Pancreas (tissue), 10 donors: ENCODE results near the gene SLC25A22. TPM values are rescaled to one million over a fixed set of nuclear protein-coding genes. Genes with fewer than 3 reads are reported as not detected.
A peak's percentile ranks its signal among the peaks of the same experiment; 100 is the strongest.

ENCODE experiments used
- ATAC-seq, 4 donors: fragments of 200-7000 bp; cut with Tn5 transposase; one replicate each; pipeline versions ENCODE4 v1.8.0 to v1.9.1; 2020; ENCODE audit warnings: mild to moderate bottlenecking in 4 of 4, moderate library complexity in 4 of 4
- DNase-seq, 6 donors: peaks; one replicate each; pipeline ENCODE4 v3.0.0-alpha.2; 2020
- FAIRE-seq: peaks from 2 replicates; lab custom pipeline; 2012; peaks lifted over from hg19 to GRCh38; lab: Jason Lieb, UNC
- H3K27ac ChIP-seq, 4 donors: fragments of 200-600 bp; sonication (generic); 1 replicate in 3 of 4; 2 replicates in 1 of 4; pipeline versions ENCODE4 v1.5.0 to v1.8.0; 2020
- H3K27me3 ChIP-seq, 4 donors: fragments of 200-600 bp; one replicate each; pipeline ENCODE4 v1.8.0; 2021
- H3K36me3 ChIP-seq, 3 donors: fragments of 200-600 bp; sonication (generic) in 1 of 3; one replicate each; pipeline versions ENCODE4 v1.5.0 to v1.8.0; 2020 to 2021
- H3K4me1 ChIP-seq, 3 donors: fragments of 200-600 bp; one replicate each; pipeline ENCODE4 v1.8.0; 2021
- H3K4me3 ChIP-seq, 4 donors: fragments of 200-600 bp; sonication (generic) in 2 of 4; one replicate each; pipeline versions ENCODE4 v1.5.0 to v1.8.0; 2020 to 2021
- H3K9me3 ChIP-seq, 4 donors: fragments of 200-600 bp; one replicate each; pipeline ENCODE4 v1.8.0; 2021
- WGBS, 2 donors: extraction: QIAGEN DNeasy Blood & Tissue Kit; methylation state at CpG; one replicate each; pipeline ENCODE4 v1.1.7; 2013; 5-methylcytosine and 5-hydroxymethylcytosine counted together
- intact Hi-C, 3 donors: fragments of 100-400 bp; cut with DNase I; formaldehyde crosslinking; loops; one replicate each; pipeline versions ENCODE4 v1.11.1 to v1.14.2; 2022
- polyA plus RNA-seq, 2 donors: library from polyadenylated mRNA; stranded (reverse); fragments of 200-250 nt; gene quantifications; one replicate each; pipeline ENCODE4 v1.2.3, GENCODE V29; 2013
- total RNA-seq, 6 donors: library from RNA; stranded (reverse); fragmentation: NEBNext Ultra II Directional in 4 of 6; extraction: Animal tissue kit (Norgen Biotek cat#: 25700) in 4 of 6; gene quantifications; one replicate each; pipeline versions ENCODE4 v1.2.1 to v1.2.4, GENCODE V29; 2021 to 2023
- TF ChIP-seq, protein P1 (sequence below), 4 donors: fragments of 200-600 bp; sonication (generic) in 3 of 4; IDR thresholded peaks; one replicate each; pipeline versions ENCODE4 v1.5.0 to v1.8.0; 2021; ENCODE audit warnings: antibody characterized with exemption in 4 of 4
- donor health status: healthy with polysubstance abuse.
- donor health status: DM: no; HTN: no; CAD: no; lungs with moderate emphysema.
- donor health status: DM: no; HTN: no; CAD: no.
- donor health status: control.
- donor health status: control.
- donor health status: Bipolar disorder and iron deficiency.
- donor health status: DM: yes; HTN: yes; CAD: no.
- donor health status: DM: no; HTN: no; CAD: no.
- donor health status: DM: no; HTN: no; CAD: no.
- donor health status: DM: yes; HTN: yes; CAD: no.

SLC25A22 gene
- total and polyA plus RNA-seq, 8 donors: 32.2 to 84.0 (median 42.9) TPM

DNA sequence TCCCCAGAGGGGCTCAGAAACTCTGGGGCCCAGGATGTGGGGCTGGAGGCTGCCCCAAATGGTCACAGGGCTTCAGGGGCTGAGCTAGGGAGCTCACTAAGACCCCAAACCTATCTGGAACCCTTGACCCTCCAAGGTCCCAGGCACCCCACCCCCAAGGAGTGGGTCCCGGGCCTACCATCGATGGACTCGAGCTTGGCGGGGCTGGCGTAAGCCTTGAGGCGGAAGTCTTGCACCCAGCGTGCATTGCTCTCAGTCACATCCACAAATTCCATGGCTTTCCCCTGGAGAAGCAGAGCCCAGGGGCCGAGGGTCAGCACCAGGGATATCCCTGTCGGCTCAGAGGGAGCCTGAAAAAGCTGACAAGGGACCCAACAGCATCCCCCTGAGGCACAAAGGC, 24.3 kb downstream of the SLC25A22 start:
- 93 to 96% methylated on average over 9 of the region's 9 CpGs for WGBS, 2 donors
- H3K4me3 ChIP-seq: no peak overlapping the region

DNA sequence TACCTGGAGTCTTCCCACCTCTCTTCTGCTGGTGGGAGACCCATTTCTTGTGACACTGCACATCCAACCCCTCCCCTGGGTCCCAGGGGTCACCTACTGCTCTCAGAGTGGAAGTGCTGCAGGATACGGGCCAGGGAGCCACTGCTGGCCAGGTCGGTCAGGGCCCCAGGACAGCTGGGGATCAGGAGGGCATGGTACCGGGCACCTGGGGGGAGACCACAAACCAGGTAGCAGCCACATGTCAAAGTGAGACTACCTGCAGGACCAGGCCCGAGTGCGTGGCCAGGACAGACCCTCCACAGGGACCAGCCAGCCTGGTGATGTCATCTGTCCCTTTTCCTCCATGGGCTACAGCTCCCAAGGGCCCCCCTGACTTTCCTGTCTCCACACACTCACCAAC, 24.7 kb downstream of the SLC25A22 start:
- Histone ChIP-seq H3K27ac (no peak overlapping the region), H3K4me1 (peaks cover 0 to 14% (median 6%) of the 10 kb centered on the region in 3 donors), H3K27me3 (no peaks in the 10 kb centered on the region), H3K4me3 (no peak overlapping the region), H3K9me3 (no peaks in the 10 kb centered on the region), H3K36me3 (peaks cover 0 to 26% (median 0%) of the 10 kb centered on the region in 3 donors)
- DNase-seq (peak in 1 of 6 donors; percentile 55), ATAC-seq (no peak), FAIRE-seq (no peak)
- TF ChIP-seq, protein P1, sequence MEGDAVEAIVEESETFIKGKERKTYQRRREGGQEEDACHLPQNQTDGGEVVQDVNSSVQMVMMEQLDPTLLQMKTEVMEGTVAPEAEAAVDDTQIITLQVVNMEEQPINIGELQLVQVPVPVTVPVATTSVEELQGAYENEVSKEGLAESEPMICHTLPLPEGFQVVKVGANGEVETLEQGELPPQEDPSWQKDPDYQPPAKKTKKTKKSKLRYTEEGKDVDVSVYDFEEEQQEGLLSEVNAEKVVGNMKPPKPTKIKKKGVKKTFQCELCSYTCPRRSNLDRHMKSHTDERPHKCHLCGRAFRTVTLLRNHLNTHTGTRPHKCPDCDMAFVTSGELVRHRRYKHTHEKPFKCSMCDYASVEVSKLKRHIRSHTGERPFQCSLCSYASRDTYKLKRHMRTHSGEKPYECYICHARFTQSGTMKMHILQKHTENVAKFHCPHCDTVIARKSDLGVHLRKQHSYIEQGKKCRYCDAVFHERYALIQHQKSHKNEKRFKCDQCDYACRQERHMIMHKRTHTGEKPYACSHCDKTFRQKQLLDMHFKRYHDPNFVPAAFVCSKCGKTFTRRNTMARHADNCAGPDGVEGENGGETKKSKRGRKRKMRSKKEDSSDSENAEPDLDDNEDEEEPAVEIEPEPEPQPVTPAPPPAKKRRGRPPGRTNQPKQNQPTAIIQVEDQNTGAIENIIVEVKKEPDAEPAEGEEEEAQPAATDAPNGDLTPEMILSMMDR (IDR thresholded peaks at IDR 0.05): no peak
- 94% methylated on average over 5 of the region's 5 CpGs for WGBS, 2 donors
- intact Hi-C loops: no loop called here

More for the DNA sequence above, 24.3 kb downstream of the SLC25A22 start:
- TF ChIP-seq, protein P1 (IDR thresholded peaks at IDR 0.05): no peak
- intact Hi-C loops: no loop called here
- FAIRE-seq (no peak), ATAC-seq (no peak), DNase-seq (peak in 1 of 6 donors; percentile 54)
- Histone ChIP-seq H3K9me3 (no peaks in the 10 kb centered on the region), H3K27me3 (no peaks in the 10 kb centered on the region), H3K4me1 (peaks cover 0 to 14% (median 6%) of the 10 kb centered on the region in 3 donors), H3K36me3 (peaks cover 0 to 26% (median 0%) of the 10 kb centered on the region in 3 donors), H3K27ac (no peak overlapping the region)

DNA sequence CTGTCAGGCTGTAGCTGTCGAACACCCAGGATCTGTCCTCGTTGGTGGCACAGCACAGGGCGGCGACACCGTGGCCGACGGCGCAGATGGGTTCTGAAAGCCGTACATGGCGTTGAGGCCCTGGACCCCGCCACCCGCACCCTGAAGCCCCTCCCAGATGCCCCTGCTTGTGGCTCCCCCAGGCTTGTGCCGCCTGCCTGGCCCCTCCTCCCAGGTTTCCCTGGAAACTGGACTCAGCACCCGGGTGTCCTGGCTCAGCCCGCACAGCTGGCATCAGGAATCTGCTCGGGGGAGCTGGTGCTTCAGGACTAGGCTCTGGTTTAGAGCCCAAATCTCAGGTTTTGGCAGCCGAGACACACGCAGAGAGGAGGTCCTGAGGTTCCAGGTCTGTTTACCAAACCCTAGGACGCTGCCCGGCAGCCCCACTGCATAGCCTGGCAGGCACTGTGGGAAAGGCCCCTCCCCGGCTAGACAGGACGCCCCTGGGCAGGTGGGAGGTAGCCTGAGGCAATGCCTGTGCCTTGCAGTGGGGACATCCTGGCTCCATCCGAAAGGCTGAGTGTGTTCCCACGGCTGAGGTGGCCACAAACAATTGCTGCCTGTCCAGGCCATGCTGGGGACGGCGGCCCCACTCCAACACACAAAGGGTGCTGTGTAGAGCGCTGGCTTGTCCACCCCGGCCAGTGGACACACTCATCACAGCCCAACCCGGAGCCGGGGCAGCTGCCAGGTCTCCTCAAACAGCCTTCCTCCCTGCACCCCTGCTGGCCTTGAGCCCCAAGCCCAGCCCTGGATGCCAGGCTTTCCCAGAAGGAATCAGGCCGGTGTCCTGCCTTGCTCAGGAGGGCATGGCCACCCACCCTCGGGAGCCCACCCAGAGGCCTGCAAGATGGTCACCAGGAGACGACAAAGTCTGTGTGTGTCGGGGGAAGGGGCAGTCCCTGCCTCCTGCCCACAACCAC, 25.4 kb downstream of the SLC25A22 start:
- no peaks in the 10 kb centered on the region for H3K9me3 ChIP-seq
- no peaks in the 10 kb centered on the region for H3K27me3 ChIP-seq
- intact Hi-C loops: no loop called here
- H3K4me1 ChIP-seq: peaks cover 0 to 8% (median 6%) of the 10 kb centered on the region in 3 donors
- DNase-seq: peak in 2 of 6 donors; percentile 52 to 76
- FAIRE-seq: no peak
- TF ChIP-seq, protein P1 (IDR thresholded peaks at IDR 0.05): no peak
- H3K36me3 ChIP-seq: peaks cover 0 to 26% (median 0%) of the 10 kb centered on the region in 3 donors
- no peak overlapping the region for H3K27ac ChIP-seq
- no peak overlapping the region for H3K4me3 ChIP-seq
- 81 to 84% methylated on average over 34 of the region's 34 CpGs for WGBS, 2 donors
- ATAC-seq: no peak

DNA sequence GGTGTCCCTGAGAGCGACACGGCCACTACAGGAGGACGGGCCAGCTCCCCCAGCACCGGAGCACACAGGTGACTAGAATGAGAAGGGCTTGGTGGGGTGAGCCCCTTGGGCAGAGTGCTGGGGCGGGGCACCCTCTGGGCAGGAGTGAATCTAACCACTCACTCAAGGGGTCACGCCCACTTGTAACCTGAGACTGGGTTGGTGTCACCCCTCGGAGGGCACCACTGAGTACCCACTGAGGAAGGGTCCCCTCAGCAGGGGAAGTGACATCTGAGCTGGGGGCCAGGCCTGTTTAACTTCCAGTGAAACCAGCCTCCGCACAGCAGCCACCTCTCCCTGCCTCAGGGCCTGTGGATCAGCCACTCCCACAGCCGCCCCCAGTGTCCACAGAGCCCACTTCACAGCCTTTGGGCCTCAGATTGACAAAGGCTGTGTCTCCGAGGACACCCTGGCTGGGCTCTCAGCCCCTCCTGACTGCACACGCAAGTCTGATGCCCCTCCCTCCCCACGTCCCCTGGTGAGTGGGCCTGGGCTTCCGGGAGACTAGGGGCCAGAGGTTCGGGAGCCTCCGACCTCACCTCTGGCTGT, 26.4 kb downstream of the SLC25A22 start:
- Histone ChIP-seq H3K4me3 (no peak overlapping the region), H3K27me3 (no peaks in the 10 kb centered on the region), H3K4me1 (peaks cover 0 to 8% (median 6%) of the 10 kb centered on the region in 3 donors), H3K36me3 (peaks cover 0 to 26% (median 0%) of the 10 kb centered on the region in 3 donors), H3K9me3 (no peaks in the 10 kb centered on the region), H3K27ac (no peak overlapping the region)
- ATAC-seq: no peak
- peak in 1 of 6 donors; percentile 62 for DNase-seq
- intact Hi-C loops: no loop called here
- no peak for FAIRE-seq
- WGBS, 2 donors: 86 to 91% methylated on average over 15 of the region's 15 CpGs
- TF ChIP-seq, protein P1 (IDR thresholded peaks at IDR 0.05): no peak
